Measurements from ENCODE around the gene CREBRF. TPM values are rescaled to one million over a fixed set of nuclear protein-coding genes. Genes with fewer than 3 reads are reported as not detected.

The CREBRF gene
- total RNA-seq, 4 donors from 2014 or later: 51.7 to 72.2 (median 64.1) TPM

DNA sequence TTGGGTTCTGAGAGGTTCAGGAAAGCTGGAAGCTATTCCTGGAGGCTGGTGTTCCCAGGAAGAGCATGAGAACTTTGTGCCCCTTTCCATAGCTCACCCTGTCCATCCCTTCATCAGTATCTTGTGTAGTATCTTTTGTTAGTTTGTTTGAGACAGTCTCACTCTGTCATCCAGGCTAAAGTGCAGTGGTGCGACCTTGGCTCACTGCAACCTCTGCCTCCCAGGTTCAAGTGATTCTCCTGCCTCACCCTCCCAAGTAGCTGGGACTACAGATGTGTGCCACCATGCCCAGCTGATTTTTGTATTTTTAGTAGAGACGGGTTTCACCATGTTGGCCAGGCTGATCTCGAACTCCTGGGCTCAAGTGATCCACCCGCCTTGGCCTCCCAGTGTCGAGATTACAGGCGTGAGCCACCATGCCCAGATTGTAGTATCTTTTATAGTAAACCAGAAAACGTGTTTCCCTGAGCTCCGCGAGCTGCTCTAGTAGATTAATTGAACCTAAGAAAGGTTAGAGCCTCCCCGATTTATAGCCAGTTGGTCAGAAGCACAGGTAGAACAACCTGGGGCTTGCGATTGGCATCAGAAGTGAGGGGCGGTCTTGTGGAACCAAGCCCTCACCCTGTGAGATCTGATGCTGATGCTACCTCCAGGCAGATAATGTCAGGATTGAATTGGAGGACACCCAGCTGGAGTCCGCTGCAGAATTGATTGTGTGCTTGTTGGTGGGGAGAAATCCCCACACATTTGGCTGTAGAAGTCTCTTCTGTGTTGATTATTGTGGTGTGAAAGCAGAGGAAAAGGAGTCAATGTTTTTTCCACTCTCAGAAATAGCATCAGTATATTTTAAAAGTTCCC lies 40.3 kb upstream of the CREBRF start:
- TF ChIP-seq, protein P1, sequence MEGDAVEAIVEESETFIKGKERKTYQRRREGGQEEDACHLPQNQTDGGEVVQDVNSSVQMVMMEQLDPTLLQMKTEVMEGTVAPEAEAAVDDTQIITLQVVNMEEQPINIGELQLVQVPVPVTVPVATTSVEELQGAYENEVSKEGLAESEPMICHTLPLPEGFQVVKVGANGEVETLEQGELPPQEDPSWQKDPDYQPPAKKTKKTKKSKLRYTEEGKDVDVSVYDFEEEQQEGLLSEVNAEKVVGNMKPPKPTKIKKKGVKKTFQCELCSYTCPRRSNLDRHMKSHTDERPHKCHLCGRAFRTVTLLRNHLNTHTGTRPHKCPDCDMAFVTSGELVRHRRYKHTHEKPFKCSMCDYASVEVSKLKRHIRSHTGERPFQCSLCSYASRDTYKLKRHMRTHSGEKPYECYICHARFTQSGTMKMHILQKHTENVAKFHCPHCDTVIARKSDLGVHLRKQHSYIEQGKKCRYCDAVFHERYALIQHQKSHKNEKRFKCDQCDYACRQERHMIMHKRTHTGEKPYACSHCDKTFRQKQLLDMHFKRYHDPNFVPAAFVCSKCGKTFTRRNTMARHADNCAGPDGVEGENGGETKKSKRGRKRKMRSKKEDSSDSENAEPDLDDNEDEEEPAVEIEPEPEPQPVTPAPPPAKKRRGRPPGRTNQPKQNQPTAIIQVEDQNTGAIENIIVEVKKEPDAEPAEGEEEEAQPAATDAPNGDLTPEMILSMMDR (IDR thresholded peaks at IDR 0.05; ENCODE audit: low read depth): no peak

DNA sequence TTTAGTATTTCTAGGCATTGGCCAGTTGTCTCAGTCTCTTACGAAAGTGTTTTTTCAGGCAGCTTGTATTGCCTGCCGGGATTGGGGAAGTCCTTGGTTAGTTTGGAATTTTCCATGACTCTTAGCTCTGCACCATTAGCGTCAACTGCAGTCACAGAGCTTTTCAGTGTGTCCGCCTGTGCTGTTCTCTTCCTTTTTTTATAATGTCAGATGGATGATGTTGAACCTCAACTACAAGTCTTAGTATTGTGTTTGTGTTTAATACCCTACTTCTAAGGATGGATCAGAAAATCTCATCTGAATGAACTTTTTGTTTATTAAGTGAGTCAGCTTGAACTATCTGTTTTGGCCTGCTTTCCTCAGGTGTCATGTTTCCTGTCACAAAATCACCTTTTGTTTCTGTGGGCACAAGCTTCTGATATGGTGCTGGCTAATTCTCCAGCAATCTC lies 39.5 kb upstream of the CREBRF start:
- TF ChIP-seq, protein P1 (IDR thresholded peaks at IDR 0.05; ENCODE audit: low read depth): no peak

DNA sequence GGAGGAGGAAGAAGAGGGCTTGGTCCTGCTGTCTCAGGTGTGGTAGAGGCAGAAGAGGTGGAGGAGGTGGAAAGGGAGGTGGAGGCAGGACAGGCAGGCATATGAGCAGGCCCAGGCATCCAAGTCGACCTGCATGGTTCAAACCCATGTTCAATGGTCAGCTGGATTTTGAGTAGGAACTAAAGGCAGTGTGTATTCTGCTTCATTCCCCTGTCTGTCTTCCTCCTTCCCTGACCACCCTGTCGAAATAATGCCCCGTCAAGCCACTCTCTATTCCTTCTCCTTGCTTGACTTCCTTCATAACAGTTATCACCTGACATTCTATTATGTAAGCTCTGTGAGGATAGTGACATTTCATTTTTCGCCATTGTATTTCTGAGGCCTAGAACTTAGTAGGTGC lies 37.8 kb upstream of the CREBRF start:
- TF ChIP-seq, protein P1 (IDR thresholded peaks at IDR 0.05; ENCODE audit: low read depth): no peak

DNA sequence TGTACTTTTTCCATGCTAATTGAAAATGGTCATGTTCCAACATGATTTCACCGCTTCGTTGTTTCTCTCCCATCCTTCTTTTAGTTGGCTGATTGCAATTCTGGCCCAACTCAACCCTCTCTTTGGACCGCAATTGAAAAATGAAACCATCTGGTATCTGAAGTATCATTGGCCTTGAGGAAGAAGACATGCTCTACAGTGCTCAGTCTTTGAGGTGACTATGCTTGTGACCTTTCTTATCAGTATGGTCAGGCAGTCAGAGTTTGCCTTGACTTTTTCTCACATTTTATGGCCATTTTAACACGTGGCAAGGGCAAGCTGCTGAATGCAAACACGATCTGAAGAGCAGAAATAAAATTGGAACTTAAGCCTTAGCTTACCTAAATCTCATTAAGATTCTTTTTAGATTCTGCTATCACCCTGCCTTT lies 36.0 kb upstream of the CREBRF start:
- TF ChIP-seq, protein P1 (IDR thresholded peaks at IDR 0.05; ENCODE audit: low read depth): no peak

DNA sequence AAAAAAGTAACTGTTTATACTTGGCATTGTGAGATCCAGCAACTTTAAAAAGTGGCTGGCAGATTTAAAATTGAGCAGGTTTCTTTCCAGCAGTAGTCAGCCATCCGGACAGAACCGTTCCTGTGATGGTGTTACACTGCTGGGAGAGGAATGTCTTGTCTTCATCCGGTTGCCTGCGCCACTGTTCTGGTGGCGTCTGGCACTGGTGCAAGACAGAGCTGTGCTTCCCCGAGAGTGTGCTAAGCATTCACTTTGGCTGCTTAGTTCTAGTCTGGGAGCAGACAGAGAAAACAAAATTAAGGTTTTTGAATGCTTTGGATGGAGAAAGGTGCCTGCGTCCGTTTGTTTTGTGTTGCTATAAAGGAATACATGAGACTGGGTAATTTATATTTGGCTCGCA lies 35.5 kb upstream of the CREBRF start:
- TF ChIP-seq, protein P1 (IDR thresholded peaks at IDR 0.05; ENCODE audit: low read depth): no peak

DNA sequence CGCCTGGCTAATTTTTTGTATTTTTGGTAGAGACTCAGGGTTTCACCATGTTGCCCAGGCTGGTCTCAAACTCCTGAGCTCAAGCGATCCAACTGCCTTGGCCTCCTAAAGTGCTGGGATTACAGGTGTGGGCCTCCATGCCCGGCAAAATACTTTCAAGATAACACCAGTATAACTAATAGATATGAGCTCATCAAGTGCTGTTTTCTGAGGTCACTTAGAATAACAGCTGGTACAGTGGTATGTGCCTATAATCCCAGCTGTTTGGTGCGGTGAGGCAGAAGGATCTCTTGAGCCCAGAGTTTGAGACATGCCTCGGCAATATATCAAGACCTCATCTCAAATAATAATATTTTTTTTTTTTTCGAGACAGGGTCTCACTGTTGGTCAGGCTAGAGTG lies 30.5 kb upstream of the CREBRF start:
- TF ChIP-seq, protein P1 (IDR thresholded peaks at IDR 0.05; ENCODE audit: low read depth): no peak

DNA sequence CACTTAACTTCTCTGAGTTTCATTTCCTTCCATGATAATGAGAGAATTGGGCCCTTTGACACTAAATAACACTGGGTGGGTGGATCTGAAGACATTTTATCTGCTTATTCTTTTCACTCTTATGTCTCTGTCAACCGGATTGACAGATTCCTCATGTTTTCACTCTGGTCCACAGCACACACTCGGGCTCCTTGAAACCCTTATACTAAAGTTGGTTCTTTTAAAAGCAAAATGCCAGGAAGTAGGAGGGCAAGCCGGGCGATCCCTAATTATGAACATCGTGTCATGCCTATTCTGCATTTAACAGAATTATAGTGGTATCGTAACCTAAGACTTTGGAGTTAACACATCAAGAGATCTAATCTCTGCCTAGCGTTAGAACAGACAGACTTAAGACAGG lies 28.2 kb upstream of the CREBRF start:
- TF ChIP-seq, protein P1 (IDR thresholded peaks at IDR 0.05; ENCODE audit: low read depth): no peak
